HG02642 (cell line): ENCODE measurements around the gene ALKBH3.
A peak's percentile ranks its signal among the peaks of the same experiment; 100 is the strongest.

Experiments
- ATAC-seq: cut with Tn5 transposase; IDR thresholded peaks from one replicate; pipeline ENCODE4 v1.9.1; 2021; ENCODE audit warnings: mild to moderate bottlenecking; ENCODE audit not compliant: unreplicated experiment, poor library complexity

The ALKBH3 gene

DNA sequence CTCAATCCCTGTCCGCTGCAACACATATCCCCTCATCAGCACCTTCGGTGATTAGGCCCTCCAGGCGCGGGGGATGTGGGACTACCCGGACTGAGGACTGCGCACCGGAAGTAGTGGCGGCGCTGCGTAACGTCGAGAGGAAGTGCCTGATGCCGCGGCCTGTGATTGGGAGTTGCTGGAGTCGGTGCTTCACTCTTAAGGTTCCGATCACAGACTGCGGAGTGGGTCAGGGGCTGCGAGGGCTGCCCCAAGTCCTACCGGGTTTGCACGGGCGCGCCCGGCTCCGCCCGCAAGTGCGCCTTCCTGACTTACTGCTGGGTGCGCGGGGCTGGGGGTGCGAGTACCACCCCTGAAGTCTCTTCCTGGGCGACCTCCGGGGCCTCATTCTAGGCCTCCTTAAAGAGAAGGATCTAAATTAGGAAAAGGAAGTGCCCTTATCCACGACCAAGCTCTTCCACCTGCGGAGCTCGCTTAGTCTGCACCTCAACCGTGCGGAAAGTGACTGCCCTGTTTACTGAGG is at the start of gene ALKBH3:
Gene ALKBH3, plus strand, starts transcription at position 192 of the 520 bp plus-strand sequence. CDS start 1,822 bp downstream, outside the sequence.
- ATAC-seq, result peak; percentile 99

DNA sequence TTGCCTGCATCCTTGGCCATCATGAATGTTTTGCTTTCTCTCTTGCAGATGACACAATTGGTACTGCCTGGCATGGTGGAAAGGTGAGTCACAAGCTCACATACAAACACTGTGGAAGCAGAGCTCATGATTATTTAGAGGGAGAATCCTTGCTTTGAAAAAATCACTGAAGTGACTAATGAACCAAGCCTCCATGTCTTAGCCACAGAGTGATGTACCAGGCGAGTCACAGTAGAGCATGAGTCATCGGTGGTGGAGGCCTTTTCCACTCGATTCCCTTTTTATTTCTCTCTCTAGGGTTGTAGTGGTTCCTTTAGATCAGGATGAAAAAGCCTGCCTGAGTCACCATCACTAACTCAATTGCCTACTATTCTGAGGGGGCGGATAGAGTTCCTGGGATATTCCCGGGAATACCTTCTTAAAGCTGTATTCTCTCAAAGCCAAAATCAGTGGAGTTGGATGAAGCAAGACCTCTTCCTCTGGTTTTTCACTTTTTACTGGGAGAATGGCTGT is 49.6 kb upstream of the ALKBH3 start:
- no peak for ATAC-seq

DNA sequence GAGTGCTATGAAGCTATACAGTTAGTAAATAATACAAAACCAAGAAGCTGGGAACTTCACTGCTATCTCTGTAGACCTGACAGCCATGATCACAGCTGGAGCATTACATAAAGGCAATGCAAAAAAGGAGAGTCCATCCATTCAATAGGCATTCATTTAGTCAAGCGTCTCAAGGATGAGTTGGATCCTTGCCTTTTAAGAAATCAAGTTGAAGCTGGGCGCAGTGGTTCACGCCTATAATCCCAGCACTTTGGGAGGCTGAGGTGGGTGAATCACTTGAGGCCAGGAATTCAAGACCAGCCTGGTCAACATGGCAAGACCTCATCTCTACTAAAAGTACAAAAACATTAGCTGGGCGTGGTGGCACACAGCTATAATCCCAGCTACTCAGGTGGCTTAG is 48.1 kb upstream of the ALKBH3 start:
- no peak for ATAC-seq

DNA sequence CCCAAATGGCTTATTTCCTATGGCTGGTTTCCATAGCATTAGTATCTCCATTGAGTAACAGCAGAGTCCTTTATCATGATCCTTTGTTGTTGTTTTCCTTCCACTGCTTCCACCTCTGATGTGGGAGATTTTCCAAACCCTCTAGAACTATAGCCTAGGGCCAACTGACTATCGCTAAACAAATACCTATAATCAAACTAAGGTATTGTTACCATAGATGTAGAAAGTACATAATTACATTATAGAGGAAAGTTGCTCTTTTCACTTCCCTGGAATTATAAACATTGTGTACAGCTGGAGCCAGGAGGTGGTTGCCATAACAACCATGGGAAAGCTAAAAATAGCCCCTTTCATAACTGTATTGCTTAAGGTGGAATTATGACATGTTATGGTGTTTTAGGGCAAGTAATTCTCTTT is 47.0 kb upstream of the ALKBH3 start:
- no peak for ATAC-seq

DNA sequence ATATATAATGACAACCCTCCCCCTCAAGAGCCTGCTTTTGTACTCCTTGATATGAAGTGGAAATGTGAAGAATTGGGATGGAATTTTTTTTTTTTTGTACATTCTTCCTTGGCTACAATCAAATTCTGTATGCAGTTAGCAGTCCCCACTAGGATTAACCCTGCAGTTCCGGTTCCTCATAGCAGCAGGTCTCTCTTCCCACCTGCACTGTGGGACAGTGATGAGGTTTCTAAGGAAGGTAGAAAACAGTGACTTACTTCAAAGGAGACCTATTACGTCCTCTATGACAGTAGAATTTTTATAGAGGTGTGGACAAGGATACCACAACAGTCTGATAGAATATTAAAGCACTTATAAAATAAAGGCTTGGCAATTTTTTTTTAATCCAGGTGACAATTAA is 46.3 kb upstream of the ALKBH3 start:
- no peak for ATAC-seq

DNA sequence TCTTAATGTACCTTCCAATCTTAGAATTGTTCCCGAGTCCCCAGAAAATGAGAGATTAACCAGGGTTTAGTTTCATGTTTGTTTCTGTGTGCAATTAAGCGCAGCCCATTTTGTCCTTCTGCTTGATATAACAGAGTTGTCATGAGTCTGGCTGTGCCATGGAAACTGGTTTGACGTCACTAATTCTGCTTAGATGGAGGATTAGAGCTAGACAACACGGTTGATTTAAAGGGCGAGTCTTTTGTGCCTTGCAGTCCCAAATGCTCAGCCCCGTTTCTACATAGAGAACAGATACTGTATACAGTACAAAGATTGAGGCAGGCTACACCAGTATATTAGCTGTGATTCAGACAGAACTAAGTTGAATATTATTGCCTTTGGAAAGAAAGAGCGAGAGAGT is 45.5 kb upstream of the ALKBH3 start:
- ATAC-seq, result no peak

DNA sequence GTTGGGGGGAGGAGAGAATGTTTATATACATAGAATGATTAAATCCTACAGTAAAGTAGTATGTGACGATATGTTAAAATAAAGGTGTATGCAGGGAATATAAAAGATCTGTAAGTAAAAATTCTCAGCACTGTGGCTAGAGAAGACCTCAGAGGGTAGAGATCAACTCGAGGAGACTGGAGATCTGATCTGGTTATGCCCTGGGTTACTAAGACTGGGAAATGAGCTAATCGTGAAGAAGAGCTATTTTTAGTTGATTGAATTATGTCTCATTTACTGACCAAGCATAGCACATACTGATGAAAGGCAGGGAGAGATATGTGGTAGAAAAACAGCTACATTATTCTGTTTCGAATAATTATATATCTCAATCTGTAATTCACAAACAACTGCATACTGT is 42.8 kb upstream of the ALKBH3 start:
- ATAC-seq, result no peak

DNA sequence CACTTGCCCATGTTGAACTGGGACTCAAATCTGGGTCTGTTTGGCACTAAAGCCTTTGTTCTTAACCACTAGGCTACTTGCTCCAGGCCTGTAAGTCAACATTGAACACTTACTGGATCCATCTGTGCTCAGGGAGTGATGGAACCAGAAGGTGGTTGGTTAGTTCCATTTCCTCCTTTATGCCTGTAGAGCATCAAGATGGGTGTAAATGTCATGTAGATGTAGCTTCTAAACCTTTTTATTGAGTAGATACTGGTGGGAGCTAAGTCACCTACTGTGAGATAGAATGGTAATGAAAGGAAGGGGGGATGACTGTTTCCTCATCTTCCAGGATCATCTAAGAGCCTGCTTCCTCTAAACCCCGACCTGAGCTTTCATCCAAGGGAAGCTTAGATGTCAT is 38.6 kb upstream of the ALKBH3 start:
- ATAC-seq, result no peak

DNA sequence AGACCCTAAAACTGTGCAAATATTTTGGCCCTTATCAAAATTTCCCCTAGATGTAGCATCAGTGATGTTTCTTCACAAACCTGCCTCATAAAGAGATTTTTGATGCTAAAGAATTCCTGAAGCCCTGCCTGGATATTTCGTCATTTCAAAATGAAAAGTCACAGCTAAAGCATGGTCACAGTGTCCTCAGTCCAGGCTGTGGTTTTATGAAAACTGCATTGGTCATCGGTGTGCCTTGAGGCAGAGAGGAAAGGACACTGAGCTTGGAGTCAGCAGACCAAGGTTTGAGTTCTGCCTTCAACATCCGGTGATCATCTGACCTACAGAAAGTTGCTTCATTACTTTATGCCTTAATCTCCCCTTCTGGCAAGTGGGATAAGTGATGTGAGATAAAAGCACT is 34.8 kb upstream of the ALKBH3 start:
- no peak for ATAC-seq

DNA sequence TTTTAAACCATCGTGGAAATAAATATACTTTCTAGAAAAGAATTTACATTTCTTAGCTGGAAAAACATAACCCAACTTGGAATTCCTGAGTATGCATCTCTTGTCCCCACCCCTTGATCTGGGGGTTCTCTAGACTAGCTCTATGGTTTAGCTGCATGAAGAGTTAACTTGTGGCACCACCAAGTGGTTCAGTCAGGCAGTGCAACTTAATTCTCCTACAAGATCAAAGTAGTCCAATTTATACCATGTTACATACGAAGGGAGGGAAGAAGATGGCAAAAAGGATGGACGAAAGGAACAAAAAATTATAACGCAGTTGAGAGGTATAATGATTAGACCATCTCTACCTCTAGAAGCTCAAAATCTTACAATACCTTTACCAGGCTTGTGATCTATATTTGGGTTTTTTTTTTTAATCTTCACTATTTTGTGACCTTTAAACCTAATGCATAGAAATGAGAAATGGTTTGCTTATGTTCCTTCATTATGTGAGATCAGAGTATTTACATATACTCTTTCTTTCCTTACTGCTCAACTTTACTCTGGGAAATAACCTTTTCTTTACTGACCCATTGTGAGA is 28.5 kb upstream of the ALKBH3 start:
- ATAC-seq, result peak; percentile 79

DNA sequence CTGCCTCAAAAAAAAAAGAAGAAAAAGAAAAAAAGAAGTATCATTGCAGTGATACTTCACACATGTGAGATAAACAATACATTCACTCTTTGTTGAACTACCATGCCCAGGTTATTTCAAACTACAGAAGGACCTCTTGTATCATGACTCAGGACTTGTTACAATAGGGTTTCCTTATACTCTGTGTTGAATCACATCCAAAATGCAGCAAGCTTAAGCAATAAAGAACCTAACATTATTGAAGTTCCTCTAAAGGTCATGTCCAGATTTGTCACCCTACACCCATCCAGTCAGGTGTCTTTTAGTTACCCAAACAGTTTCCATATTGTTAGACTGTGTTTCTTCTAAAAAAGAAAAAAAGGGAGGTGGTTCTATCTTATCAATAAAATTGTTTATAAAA is 26.9 kb upstream of the ALKBH3 start:
- no peak for ATAC-seq

DNA sequence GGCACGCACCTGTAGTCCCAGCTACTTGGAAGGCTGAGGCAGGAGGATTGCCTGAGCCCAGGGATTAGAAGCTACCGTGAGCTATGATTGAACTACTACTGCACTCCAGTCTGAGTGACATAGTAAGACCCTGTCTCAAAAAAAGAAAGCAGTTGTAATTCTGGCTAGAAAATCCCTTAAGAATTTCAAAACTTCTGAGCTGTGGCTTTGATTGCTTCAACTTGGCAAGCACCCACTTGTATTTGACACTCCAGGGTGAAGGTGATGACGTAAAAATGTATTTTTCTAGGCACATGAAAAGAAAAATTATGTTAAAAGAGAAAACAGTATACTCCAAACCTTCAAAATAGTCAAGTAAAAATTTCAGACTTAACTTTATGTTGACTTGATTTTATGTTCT is 23.6 kb upstream of the ALKBH3 start:
- no peak for ATAC-seq

DNA sequence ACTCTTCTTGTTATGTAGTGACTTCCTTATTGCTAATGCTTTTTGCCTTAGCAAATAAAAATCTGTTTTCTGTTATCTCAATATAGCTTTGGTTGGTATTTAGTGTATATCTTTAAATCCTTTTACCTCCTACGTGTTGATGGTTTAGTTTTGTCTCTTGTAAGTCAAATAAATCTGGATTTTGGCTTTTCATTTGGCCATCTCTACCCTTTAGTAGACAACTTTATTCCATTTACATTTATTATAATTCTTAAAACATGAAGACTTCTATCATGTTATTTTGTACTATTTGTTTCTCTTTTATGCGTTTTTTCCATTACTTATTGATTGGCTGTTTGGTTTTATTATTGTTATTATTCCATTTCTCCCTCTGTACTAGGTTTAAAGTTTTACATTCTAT is 19.5 kb upstream of the ALKBH3 start:
- no peak for ATAC-seq

DNA sequence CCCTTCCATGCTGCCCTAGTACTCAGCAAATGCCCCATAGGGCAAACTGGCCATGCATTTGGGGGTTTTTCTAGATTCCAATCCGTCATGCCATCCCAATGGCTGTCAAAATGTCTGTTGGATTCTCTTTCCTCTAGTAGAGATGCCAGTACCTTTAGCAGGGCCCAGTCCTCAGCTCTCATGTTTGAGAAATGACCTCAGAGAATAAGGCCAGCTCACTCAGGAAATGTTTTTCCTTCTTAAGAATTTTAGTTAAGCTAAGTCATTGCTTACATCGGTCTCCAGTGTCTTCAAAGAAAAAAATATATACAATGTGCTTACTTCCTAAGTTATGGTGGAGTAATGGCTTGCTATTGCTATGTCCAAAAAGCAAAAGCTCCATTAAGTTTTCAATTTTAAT is 14.1 kb upstream of the ALKBH3 start:
- no peak for ATAC-seq

DNA sequence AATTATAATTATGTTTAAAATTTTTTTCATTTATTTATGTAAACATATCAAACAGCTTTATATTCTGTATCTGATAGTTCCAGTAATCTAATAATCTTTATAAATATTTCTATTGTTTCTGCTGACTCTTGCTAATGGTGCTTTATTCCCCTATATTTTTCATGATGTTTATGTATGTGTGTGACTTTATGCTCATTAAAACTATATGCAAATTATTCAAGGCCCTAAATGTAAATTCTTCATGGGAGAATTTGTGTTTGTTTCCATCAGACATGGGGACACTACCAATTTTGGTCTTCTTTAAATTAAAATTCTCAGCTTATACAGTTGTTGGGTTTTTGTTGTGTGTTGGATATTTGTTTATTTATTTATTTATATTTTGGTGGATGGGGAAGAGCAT is 13.7 kb upstream of the ALKBH3 start:
- no peak for ATAC-seq

DNA sequence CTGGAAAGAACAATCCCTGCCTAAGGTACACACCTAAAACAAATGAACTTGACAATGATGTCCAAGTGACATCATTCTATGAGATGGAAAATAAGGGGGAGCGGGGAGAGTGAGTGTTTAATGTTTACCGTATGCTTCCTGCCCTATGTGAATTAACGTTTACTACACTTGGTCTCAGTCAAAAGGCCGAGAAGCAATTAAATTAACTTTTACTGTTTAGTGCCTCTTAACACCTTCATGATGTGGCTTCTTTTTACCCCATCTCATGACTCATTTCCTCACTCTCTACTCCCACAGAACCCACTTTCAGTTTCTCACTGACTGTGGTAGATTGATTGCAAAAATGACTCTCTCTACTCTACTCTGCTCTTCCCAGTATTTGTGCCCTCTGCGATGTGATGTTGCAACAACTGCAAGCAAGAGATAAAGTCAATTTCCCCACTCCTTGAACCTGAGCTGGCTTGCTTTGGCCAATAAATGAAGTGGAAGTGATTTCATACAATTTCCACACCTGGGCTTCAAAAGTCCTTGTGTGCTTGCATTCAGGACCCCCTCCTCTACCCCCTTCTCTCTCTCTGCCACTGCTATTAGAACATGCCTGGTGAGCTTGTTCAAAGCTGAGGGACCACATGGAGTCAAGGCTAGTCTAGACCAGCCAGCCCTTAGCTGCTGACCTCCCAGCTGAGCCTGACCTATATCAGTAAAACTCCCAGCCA is 11.6 kb upstream of the ALKBH3 start:
- peak; percentile 100 for ATAC-seq

DNA sequence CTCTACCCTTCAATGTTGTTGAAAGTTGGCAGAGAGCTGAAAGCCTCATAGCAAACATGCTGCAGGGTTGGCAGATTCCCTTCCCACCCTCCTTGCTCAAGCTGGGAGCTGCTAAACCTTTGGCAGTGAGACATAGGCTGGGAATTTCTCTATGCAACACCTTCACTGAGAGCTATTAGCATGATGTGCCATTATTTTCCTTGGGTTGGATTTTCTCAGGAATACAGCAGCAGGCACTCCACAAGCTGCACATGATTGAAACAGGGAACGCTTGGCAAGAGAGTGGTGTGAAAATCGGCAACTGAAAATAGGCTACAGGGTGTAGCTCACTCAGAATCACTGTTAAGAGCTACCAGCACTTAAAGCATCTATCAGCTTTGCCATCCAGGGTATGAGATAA is 9.6 kb upstream of the ALKBH3 start:
- ATAC-seq, result no peak

DNA sequence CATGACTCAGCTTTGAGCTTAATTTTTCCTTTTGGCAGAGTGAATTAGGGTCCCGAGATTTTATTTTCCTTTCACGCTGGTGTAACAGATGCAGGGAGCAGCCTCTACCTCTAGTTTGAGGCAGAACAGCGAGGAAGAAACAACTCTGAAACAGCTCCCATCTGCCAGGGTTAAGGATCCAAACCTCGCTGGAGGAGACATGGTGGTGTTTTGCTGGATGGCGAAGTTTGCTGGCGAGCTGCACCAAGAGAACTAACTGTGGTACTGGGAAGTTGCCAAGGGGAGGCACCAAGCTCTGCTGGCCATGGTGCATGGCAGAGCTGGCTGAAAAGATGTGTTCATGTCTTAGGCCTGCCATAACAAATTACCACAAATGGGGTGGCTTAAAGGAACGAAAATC is 7.6 kb upstream of the ALKBH3 start:
- ATAC-seq, result no peak

DNA sequence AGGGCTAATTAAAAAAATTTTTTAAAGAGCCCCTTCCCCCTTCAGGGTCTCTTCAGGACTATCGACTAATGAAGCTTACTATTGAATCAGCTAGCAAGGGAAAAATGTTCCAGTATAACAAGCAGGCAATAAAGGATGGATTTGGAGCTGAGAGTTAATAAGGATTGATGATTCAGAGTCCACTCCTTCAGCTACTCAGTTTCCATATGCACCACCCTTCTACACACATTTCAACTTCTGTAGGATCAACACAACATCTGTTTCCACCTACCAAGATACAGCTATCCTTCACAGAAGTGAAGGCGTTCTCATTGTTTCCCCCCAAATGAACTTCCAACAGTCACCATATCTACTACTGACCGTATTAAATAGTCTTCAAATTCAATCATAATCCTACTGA is 6.6 kb upstream of the ALKBH3 start:
- ATAC-seq, result no peak

DNA sequence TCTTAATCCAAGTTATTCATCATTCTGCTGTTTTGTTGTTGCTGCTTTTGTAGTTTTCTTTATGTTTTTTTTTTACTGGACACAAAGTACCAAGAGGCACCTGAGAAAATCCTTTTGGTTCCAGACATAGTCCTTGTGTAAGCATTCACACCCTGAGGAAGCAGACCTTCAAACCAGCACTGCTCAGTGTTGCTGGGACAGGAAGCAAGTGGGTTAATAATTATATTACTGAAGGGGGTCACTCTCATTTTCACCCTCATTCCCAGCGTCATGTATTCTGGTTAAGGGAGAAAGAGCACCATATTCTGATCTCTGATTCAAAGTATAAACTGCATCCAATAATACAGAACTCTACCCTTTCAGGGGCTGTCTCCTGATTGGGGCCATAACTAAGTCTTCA is 5.9 kb upstream of the ALKBH3 start:
- peak; percentile 57 for ATAC-seq

DNA sequence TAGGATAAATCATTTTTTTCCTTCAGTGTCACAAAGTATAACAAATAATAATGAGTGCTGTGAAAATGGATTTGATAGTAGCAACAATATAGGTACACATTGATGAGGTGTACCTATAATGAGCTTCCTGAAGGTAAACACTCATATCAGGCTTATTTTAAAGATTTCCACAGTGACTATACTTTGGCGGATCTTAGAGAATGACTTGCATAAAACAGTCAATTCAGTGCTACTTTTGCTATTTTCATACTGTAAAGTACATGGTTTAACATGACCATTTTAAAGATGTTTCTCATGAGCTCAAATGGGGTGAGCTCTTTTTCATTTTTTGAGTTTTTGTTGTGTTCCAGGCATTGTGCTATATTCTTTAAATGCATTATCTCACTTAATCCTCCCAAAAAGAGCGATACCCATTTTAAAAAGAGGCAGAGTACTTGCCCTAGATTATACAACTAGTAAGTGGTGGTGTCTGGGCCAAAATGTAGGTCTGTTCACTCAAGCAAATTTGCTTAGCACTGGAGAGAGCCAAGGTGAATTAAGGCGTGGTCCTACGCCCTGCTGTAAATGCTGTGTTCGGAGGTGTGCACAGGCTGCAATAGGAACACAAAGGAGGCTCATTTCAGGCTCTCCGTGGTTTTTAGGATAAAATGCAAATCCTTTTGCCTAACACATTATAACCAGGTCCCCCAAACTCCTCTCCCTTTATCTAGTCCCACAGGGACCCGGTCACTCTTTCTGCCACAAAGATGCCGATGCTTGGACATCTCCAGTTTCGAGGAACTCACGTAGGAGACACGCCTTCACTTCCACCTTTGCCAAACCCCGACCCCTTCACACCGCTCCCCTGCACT is 617 bp upstream of the ALKBH3 start:
- ATAC-seq, result no peak
